CD4-positive, alpha-beta T cell treated with Interleukin-6 for 4 hours (primary cell): ENCODE results near the gene ATP5MC2.
"Not testable (repeated sequence)": the region's sequence is repeated elsewhere in the genome, so short reads cannot be mapped to it uniquely, and the experiment has no call there.

Source experiments
- DNase-seq: peaks from one replicate; pipeline ENCODE4 v3.0.0-alpha.2; 2020; ENCODE audit warnings: mixed read lengths

Gene ATP5MC2

DNA sequence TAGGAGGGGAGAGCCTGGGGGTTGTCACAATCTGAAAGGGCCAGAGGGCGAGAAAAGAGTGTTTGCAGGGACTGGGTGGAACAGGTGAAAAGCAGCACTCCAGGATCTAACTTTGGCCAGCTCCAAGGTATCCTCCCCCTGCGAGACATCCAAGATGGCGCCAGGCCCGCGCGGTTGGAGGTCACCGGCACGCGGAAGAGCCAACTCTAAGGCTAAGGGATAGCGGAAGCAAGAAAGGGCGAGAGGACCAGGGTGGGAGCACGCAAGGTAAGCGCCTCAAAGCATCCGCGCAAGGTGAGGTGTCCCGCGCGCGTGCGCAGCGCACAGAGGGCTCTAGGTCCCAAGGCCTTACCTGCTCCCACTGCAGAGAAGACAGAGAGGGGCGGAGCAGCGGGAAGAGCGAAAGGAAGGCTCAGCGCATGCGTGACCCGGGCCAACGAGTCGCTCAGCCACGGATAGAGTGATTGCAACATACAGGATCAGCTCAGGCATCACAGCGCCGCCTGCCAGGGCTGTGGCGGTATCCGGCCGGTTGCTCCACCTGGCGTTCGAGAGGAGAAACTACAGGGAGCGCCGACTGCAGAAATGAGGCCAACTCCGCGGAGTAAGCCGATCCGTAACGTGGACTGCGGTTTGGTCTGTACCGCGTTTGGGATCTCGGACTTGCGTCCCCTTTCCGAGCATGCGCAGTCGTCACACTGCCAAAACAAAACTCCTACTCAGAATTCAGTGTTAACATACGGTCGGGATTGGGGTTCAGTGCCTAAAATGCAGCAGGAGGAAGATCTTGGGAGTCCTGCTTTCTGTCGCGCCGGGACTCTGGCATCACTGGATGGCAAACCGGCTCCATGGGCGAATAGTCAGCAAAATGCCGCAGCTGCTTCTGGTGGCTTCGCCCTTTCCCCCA is at the start of gene ATP5MC2:
TSS of gene ATP5MC2 (minus strand) at position 383 of the 907 bp plus-strand sequence. CDS start 3,469 bp downstream, outside the sequence.
- DNase-seq: peak; percentile 98

GRCh38 chr12:53722450-53723041 is 46.7 kb upstream of the ATP5MC2 start:
- no peak for DNase-seq

GRCh38 chr12:53720946-53721345 is 45.1 kb upstream of the ATP5MC2 start:
- no peak for DNase-seq

DNA sequence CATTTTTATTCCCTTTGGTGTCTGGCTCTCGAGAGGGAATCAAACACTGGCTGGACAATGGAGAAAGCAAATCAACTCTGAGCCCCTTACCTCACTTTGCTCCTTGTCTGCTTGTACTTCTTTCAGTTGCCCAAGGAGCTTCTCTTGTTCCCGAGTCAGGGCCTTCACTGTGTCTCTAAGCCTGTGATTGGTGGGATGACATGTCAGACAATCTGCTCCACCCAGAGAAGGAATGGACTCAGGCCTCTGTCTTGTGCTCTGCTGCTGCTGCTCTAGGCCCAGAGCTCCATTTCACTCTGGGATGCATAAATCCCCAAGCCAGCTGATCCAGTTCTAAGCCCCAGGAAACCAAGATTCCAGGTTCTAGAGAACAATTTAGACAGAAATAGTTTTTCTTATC is 43.8 kb upstream of the ATP5MC2 start:
- DNase-seq: no peak

GRCh38 chr12:53718567-53718966 is 42.7 kb upstream of the ATP5MC2 start:
- not testable (repeated sequence) for DNase-seq

DNA sequence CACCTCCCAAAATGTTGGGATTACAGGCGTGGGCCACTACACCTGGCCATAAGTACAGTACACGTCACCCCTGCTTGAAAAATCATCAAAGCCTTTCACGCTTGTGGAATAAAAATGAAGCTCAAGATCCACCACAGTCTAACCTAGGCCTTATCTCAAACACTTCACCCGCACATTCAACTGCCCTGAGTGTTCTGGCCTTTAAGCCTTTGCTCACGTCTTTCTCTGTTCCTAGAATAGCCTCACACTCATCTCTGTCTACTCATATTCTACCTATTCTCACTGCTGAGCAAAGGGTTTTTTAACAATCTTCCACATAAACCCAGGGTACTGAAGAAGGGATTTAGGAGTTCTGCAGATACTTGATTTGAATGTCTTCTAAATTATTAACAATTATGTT is 41.4 kb upstream of the ATP5MC2 start:
- no peak for DNase-seq

GRCh38 chr12:53714004-53714403 is 38.1 kb upstream of the ATP5MC2 start:
- DNase-seq: no peak

DNA sequence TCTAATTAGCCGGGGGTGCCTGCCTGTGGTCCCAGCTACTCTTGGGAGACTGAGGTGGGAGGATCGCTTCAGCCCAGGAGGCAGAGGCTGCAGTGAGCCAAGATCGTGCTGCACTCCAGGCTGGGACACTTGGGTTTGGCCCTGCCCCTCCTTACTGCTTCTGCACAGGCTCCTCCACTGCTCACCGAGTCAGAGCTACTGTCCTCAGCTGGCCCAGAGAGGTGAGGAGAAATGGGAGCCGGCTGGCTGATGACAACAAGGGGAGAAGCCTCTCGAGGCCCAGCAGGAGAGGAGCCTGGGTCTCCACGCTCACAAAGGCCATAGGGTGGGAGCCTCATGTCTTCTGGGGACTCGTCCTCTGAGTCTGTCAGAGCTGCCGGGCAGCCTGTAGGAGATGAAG is 37.6 kb upstream of the ATP5MC2 start:
- DNase-seq: no peak

DNA sequence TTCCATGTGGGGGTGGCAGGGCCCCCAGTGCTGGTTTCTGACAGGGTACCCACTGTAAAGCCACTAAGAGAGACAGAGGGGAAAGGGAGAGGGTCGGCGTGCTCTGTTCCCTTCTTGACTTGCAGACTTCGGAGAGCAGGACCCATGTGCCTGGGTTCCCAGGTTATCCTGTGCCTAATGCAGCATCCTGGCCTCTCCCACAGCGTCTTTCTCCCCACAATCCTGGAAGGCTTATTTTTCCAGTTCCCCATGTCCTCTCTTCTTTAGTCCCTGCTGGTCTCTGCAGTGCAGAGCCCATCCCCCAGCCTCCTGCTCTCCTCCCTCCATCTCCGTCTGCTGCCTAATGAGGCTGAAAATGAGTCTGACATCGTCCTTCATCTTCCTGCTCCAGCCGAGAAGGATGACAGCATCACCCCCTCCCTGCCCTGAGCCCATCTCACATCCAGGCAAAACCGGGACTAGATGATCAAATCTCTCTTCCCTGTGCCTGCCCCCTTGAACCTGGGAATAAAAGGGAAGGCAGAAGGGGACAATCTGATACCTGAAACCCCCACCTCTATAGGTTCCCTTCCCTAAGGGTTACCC is 36.3 kb upstream of the ATP5MC2 start:
- DNase-seq: no peak

GRCh38 chr12:53710091-53710490 is 34.2 kb upstream of the ATP5MC2 start:
- DNase-seq: no peak

- DNase-seq: no peak
Measured at GRCh38 chr12:53709671-53710070, 33.8 kb upstream of the ATP5MC2 start.

GRCh38 chr12:53706080-53706479 is 30.2 kb upstream of the ATP5MC2 start:
- no peak for DNase-seq

DNA sequence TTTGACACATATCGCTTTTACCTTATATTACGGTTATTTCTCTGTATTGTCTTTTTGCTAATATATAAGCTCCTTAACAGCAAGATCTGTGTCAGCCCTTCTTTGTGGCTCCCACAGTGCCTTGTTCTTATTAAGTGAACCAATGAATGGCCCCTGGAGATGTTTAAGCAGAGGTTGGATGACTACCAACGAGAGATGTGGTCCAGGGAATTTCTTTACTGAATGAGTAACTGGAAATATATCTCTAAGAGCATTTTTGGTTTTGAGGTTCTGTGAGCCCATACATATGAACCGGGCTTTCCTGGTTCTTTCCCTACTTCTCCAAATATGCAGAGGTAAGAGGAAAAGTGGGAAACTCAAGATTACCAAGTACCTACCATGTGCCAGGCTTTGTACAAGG is 27.9 kb upstream of the ATP5MC2 start:
- DNase-seq: no peak

DNA sequence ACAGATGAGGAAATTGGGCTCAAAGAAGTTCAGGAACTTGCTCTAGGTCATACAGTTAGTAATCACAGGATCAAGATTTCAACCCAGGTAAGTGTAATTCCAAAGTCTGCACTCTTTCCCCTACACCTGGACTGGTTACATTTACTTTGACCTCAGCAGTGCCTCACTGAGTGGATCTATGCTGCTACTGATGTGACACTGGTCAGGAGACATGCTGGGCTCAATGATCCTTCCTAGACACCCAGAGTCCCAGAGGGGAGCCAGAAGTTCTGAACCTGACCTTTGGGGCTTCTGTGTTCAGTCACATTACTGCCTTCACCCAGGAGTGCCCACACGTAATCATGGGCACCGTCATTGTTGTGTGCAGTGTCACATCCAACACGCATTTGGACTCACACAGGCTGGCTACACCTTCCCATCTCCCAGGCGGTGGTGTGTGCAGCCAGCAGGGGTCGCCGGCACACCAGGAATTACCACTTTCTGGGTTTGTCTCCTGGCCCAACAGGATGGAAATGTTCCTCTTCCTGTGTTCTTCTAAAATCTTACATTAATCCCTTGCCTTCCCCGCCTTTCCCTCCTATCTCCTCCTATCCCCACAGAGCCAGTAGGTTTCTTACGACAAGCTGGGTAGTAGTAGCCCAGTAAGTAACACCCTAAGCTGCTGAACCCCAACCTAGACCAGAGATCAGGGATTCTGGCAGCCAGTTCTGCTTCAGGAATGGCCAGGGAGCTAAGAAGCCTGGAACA is 25.8 kb upstream of the ATP5MC2 start:
- peak; percentile 83 for DNase-seq

- no peak for DNase-seq
Measured at GRCh38 chr12:53700567-53700966, 24.7 kb upstream of the ATP5MC2 start.

DNA sequence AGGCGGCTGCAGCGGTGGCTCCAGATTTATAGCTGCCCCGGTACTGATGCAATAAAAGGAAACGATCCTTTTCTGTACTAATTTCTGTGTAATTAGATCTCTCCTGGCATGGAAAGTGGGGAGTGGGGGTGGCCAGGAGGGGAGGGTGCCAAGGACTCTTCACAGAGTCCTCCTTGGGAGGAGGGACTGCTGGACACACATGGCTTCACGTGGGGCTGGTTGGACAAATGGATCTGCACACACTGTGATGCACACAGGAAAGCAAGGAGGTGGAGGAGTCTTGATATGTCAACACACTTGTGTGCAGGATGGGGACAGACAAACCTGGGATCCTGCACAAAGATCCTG is 23.8 kb upstream of the ATP5MC2 start:
- DNase-seq: no peak

DNA sequence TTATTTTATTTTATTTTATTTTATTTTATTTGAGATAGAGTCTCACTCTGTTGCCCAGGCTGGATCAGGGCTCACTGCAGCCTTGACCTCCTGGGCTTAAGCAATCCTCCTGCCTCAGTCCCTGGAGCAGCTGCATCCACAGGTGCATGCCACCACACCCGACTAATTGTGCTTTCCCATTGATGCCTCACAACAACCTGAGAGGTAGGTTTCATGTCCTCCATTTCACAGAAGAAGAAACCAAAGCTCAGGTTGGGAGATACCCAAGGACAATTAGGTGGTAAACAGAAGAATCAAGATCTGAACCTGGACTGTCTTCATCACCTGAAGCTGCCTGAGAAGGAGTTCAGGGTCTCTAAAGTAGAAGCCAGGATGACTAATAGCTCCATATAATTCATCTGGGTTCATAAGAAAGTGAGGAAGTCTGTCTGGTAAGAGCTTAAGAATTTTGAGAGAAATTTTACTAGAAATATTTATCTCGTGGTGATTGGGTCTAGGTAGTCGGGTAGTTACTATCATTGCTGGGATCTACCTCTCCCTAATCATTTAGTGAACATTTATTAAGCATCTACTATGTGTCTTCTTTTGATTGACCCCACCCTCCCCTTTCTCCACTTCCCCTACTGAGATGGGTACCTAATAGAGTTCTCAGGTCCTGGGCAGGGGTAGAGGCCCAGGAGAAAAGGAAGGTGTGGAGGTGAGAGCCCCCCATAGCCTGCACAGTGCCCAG is 23.2 kb upstream of the ATP5MC2 start:
- DNase-seq: no peak

GRCh38 chr12:53696655-53697331 is 20.9 kb upstream of the ATP5MC2 start:
- DNase-seq: no peak

GRCh38 chr12:53696285-53696654 is 20.4 kb upstream of the ATP5MC2 start:
- no peak for DNase-seq

- DNase-seq: peak; percentile 56
Measured at GRCh38 chr12:53695152-53696145, 19.6 kb upstream of the ATP5MC2 start.

DNA sequence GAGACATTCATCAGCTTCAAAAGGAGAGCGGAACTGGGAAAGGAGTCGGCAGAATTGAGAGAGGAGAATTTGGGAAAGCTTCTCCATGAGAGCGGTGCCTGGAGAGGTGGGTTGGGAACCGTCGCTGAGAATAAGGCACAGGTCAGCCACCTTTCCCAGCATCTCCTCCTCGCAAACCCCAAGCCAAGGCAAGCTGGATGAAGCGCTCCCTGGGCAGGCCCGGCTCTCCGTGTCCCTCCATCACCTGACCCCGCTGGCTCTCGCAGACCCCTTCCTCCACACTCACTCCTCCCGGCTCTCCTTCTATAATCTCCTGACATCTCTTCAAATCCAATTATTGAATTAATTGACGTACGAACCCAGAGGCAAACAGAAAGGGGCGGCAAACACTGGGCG is 18.9 kb upstream of the ATP5MC2 start:
- no peak for DNase-seq
